ENCODE data around the gene ACAP3.
"Not testable (repeated sequence)": the region's sequence is repeated elsewhere in the genome, so short reads cannot be mapped to it uniquely, and the experiment has no call there.

ACAP3 gene

DNA sequence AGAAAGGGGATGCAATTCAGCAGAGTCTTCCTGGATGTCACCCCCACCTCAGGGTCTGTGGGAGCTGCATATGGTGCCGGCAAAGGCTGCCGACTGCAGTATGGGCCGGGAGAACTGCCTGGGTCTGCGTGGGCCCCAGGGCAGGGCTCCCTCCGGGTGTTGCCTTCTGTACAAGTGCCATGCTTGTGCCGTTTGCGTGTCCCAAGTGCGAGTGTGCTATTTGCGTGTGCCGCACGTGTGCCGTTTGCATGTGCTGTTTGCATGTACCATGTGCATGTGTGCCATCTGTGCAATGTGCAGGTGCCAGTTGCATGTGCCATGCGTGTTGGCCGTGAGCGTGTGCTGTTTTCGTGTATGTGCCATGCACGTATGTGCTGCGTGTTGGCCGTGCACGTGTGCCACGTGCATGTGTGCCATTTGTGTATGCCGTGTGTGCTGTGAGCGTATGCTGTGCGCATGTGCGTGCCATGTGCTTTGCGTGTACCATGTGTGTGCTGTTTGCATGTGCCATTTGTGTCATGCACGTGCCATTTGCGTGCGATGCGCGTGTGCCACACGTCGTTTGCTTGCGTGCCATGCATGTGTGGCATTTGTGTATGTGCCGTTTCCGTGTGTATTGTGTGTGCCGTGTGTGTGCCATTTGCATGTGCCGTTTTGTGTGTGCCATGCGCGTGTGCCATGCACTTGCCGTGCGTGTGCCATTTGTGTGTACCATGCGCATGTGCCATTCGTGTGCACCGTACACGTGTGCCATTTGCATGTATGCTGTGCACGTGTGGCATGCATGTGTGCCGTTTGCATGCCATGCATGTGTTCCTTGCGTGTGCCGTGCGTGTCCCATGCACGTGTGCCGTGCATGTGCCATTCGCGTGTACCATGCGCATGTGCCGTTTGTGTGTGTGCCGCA is 21.8 kb upstream of the ACAP3 start:
- DNase-seq, result no peak

DNA sequence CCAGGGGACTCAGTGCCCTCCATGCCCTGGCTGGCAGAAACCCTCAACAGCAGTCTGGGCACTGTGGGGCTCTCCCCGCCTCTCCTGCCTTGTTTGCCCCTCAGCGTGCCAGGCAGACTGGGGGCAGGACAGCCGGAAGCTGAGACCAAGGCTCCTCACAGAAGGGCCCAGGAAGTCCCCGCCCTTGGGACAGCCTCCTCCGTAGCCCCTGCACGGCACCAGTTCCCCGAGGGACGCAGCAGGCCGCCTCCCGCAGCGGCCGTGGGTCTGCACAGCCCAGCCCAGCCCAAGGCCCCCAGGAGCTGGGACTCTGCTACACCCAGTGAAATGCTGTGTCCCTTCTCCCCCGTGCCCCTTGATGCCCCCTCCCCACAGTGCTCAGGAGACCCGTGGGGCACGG is 20.5 kb upstream of the ACAP3 start:
- DNase-seq, result no peak

DNA sequence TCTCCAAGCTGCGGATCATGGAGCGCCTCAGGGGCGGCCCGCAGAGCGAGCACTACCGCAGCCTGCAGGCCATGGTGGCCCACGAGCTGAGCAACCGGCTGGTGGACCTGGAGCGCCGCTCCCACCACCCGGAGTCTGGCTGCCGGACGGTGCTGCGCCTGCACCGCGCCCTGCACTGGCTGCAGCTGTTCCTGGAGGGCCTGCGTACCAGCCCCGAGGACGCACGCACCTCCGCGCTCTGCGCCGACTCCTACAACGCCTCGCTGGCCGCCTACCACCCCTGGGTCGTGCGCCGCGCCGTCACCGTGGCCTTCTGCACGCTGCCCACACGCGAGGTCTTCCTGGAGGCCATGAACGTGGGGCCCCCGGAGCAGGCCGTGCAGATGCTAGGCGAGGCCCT is 19.6 kb upstream of the ACAP3 start:
- no peak for DNase-seq

DNA sequence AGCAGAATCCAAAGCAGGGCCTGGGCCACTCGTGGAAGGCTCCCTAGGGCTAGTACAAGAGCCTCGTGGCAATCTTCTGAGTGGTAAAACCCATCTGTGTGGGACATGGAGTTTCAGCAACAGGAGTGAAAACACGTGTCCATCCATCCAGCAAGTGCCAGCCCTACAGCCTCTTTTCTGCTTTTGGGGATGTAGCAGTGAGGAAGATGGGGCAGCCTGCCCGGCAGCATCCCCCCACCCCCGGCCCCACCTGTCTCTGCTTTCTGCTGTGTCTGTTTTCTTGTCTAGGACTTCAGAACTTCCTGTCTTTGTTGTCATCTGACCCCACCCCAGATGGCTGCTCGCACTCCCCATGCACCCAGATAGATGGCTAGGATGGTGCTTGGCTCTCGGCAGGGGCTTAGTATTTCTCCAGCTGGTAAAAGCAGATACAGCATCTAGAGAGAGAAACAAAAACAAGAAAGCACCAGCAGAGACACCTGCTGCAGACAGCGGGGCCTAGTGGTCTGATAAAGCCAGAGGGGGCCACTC is 18.4 kb upstream of the ACAP3 start:
- DNase-seq, result no peak

DNA sequence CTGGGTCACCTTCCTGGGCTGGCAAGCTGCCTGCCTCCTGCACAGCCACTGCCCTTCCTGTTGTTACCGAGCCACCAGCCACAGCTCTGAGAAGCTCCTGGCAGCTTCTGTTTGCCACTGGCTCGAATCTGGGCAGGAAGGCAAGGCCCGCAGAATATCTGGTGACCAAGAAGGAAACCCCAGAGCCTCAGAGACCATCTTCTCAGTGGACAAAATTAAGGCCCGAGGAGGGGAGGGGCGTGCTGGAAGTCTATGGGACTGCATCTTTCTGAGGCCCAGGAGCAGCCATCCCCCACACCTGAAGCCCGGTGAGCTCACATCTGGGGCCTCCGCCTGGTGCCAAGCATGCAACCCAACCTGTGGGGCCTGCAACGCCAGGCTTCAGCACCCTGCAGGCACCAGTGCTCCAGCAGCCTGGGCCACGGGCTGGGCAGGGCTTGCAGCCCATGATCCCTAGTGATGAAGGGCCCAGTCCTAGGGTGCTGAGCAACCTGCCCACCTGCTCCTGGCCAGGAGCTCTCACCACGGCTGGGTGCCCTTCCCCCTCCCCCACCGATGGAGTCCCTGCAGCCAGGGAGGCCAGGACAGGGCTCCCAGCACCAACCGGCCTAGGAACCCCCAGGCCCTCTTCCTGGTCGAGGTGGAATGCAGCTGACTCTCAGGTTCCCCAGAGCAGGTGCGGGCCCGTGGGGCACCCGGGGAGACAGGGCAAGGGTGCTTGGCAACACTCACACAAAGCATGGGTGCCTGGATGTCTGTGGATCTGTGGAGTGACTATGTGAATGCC is 17.8 kb upstream of the ACAP3 start:
- no peak for DNase-seq

- peak; percentile 90 for DNase-seq
Observed at GRCh38 chr1:1324524-1325287, 17.0 kb upstream of the ACAP3 start, which contains the start of the genes CPTP and INTS11. CPTP (plus strand) TSS chr1:1324802; CDS start chr1:1326911, 2,109 bp downstream. INTS11 (minus strand) TSS chr1:1324660; CDS start chr1:1324608, 52 bp downstream.

DNA sequence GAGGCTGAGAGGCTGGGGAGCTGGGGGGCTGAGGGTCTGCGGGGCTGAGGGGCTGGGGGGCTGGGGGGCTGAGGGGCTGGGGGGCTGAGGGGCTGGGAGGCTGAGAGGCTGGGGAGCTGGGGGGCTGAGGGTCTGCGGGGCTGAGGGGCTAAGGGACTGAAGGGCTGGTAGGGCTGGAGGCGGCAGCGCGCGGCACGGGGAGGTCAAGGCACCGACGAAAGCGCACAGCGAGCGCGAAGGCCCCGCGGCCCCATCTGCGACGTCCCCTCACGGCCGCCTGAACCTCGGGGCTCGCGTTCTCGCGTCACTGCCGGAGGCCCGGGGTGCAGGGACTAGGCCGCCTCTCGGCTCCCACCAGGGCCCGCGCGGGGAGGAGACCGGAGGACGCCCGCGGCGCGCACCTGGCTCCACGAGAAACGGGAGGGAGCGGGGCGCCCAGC is 16.4 kb upstream of the ACAP3 start:
- no peak for DNase-seq

GRCh38 chr1:1322952-1323351 is 15.2 kb upstream of the ACAP3 start:
- no peak for DNase-seq

GRCh38 chr1:1322418-1322817 is 14.7 kb upstream of the ACAP3 start:
- DNase-seq, result no peak

- DNase-seq, result no peak
Observed at GRCh38 chr1:1321477-1321876, 13.7 kb upstream of the ACAP3 start.

- DNase-seq, result no peak
Observed at GRCh38 chr1:1320666-1321448, 13.1 kb upstream of the ACAP3 start.

DNA sequence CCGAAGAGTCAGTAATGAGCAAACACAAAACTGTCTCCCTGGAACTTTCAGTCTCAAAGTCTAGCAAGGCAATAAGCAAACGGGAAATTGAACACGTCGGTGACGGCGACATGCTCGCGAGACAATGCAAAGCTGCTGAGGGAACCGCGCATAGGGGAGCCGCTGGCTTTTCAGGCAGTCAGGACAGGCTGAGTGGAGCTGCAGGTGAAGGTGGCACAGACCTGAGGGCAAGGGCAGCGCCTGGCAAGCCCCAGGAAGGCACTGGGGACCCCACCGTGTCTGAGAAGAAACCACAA is 11.9 kb upstream of the ACAP3 start:
- DNase-seq, result no peak

DNA sequence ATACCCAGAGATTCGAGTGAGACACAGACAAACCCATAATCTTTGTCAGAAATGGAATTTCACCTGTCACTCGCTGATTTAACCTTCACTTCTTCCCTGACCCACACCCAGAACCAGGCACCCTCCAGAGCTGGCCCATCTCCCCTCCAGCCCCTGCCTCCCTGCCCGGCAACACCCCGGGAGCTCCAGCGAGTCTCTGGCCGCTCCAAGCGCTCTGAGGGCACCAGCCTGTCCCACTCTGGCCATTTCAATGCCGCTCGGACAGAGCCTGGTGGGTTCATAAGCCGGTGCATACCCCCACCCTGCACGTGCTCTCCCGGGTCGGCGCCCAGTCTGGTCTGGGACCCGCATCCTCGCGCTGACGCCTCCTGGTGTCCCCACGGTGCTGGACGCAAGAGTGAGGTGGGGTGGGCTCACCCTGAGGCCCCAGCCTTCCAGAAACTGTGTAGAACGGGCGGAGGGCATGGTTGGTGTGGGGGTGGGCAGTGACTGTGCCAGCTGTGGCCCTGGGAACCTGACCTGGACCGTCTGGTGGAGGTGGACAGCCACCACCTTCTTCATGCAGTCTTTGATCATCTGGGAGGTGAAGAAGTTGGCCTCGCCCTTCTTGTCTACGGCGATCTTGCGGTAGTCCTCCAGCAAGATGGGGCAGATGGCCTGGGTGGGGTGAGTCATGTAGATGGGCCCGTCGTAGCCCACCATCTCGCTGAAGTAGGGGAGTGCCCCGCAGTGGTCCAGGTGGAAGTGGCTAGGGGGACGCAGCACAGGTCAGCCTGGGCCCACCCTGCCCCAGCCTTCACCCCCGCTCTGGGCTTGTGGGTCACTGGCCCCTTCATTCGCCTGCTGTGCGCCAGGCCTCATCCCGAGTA is 11.3 kb upstream of the ACAP3 start:
- no peak for DNase-seq

- no peak for DNase-seq
Observed at GRCh38 chr1:1318131-1318652, 10.5 kb upstream of the ACAP3 start.

DNA sequence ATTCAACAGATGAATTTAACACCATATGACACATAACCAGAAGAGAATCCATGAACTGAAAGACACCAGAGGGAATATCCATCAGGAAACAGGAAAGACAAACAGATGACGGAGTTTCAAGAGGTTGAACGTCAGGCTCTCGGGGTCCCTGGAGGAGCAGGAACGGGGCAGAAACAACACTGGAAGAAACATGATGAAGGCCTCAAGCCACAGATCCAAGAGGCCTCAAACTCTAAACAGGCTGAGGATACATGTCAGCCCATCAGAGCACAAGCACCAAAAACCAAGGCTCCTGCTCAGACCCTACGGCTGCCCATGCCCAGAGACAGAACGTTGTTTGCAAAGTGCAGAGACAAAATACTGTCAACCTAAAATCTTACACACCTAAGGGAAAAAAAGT is 9.7 kb upstream of the ACAP3 start:
- DNase-seq, result no peak

GRCh38 chr1:1316199-1316598 is 8.5 kb upstream of the ACAP3 start:
- not testable (repeated sequence) for DNase-seq

GRCh38 chr1:1315435-1315954 is 7.8 kb upstream of the ACAP3 start:
- no peak for DNase-seq

DNA sequence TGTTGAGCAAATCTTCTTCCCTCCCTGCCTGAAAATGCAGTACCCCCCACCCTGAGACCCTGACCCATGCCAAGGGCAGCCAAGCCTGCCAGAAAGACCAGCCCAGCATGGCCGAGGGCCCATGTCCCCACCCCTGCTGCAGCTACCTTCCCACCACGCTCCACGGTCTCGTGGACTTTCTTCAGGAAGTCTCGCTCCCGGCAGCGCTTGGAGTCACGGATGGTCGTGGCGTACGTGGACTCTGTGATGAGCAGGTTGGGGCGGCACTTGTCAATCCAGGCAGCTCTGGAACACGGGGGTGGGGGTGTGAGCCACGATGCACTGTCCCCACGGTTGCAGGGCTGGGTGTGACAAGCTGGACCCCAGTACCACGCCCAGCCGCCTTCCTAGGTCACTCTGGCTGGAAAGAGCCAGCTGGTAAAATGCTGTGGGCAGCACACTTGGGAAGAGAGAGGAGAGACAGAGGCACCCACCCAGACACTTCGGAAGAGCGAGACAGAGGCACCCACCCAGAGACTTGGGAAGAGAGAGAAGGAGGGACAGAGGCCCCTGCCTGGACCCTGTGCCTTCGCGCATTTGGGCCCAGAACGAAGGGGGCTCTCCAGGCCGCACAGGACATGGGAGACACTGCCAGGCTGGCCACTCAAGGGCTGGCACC is 7.1 kb upstream of the ACAP3 start:
- DNase-seq, result no peak

DNA sequence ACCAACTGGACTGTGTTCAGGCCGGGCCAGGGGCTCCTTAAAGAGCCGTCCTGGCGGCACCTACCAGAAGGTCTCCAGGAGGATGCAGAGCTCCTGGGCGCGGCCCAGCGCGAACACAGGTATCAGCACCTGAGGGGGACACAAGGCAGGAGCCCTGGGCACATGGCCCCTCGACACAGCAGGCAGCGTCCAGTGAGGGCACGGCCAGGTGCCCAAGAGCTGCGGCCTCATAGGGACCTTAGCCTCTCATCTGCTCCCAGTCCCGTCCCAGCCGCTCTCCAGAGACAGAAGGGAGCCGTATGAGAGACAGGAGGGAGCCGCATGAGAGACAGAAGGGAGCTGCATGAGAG is 6.5 kb upstream of the ACAP3 start:
- no peak for DNase-seq
